Ovary (tissue), 9 donors: ENCODE data around the gene SLC2A1. TPM values are rescaled to one million over a fixed set of nuclear protein-coding genes. Genes with fewer than 3 reads are reported as not detected.

Source experiments
- DNase-seq, 5 donors: peaks; one replicate each; pipeline ENCODE4 v3.0.0-alpha.2; 2019 to 2020
- H3K27ac ChIP-seq, 2 donors: fragments of 200-600 bp; one replicate each; pipeline versions ENCODE4 v1.5.1 to v1.8.0; 2019 to 2022
- H3K27me3 ChIP-seq: fragments of 200-600 bp; one replicate; pipeline ENCODE4 v1.8.0; 2022
- H3K36me3 ChIP-seq: fragments of 200-600 bp; sonication (generic); one replicate; pipeline ENCODE4 v1.5.1; 2019
- H3K4me1 ChIP-seq: one replicate; pipeline ENCODE4 v1.8.1; 2013; ENCODE audit warnings: mild to moderate bottlenecking, moderate library complexity; ENCODE audit not compliant: insufficient read depth
- H3K4me3 ChIP-seq: fragments of 200-600 bp; sonication (generic); one replicate; pipeline ENCODE4 v1.5.1; 2017
- H3K9me3 ChIP-seq, 2 donors: fragments of 200-600 bp in 1 of 2; sonication (generic) in 1 of 2; one replicate each; pipeline versions ENCODE4 v1.5.1 to v1.8.1; 2013 to 2019; ENCODE audit warnings: mild to moderate bottlenecking in 1 of 2, moderate library complexity in 1 of 2
- EP300 ChIP-seq: sonication (generic); formaldehyde crosslinking; IDR thresholded peaks from one replicate; pipeline ENCODE4 v1.6.1; 2017; ENCODE audit warnings: antibody characterized with exemption
- POLR2A ChIP-seq: fragments of 450-650 bp; IDR thresholded peaks from one replicate; pipeline ENCODE4 v1.6.1; 2017; ENCODE audit warnings: antibody characterized with exemption, mild to moderate bottlenecking, moderate library complexity
- WGBS, 3 donors: extraction: QIAGEN DNeasy Blood & Tissue Kit in 1 of 3; methylation state at CpG; one replicate each; pipeline versions ENCODE4 v1.1.5 to v1.1.7; 2013 to 2017; 5-methylcytosine and 5-hydroxymethylcytosine counted together
- intact Hi-C, 4 donors: fragments of 100-400 bp; cut with DNase I; formaldehyde crosslinking; loops; one replicate each; pipeline versions ENCODE4 v1.11.0 to v1.15.1; 2022 to 2023
- polyA plus RNA-seq, 2 donors: library from polyadenylated mRNA; stranded (reverse); fragments of 200-250 nt in 1 of 2; fragments of 350-450 nt in 1 of 2; fragmentation: Illumina TruSeq in 1 of 2; extraction: RNeasy Lipid Tissue Mini Kit (QIAGEN cat#74804) in 1 of 2; gene quantifications; one replicate each; pipeline ENCODE4 v1.2.3, GENCODE V29; 2013 to 2014
- total RNA-seq, 7 donors: library from RNA; depleted of rRNA in 2 of 7; stranded (reverse); fragments of >200 nt in 2 of 7; fragmentation: NEBNext Ultra II Directional in 3 of 7; extraction: Animal tissue kit (Norgen Biotek cat#: 25700) in 3 of 7; gene quantifications; one replicate each; pipeline versions ENCODE4 v1.1.0 to v1.2.4, GENCODE V29; 2016 to 2023
- TF ChIP-seq, protein P1 (sequence below), 3 donors: fragments of 450-650 bp in 2 of 3; fragments of 200-600 bp in 1 of 3; IDR thresholded peaks; one replicate each; pipeline versions ENCODE4 v1.5.1 to v1.8.0; 2016 to 2022; ENCODE audit warnings: antibody characterized with exemption in 3 of 3, mild to moderate bottlenecking in 1 of 3
- donor health status: DM: no; HTN: no; CAD: no; lungs with moderate emphysema.
- donor health status: DM: no; HTN: no; CAD: no.
- donor health status: Bipolar disorder and iron deficiency.
- donor health status: DM: yes; HTN: yes; CAD: no.
- donor health status: DM: no; HTN: no; CAD: no.
- donor health status: DM: yes; HTN: yes; CAD: no.

SLC2A1 gene
- total and polyA plus RNA-seq, 9 donors: 10.3 to 65.4 (median 19.2) TPM

DNA sequence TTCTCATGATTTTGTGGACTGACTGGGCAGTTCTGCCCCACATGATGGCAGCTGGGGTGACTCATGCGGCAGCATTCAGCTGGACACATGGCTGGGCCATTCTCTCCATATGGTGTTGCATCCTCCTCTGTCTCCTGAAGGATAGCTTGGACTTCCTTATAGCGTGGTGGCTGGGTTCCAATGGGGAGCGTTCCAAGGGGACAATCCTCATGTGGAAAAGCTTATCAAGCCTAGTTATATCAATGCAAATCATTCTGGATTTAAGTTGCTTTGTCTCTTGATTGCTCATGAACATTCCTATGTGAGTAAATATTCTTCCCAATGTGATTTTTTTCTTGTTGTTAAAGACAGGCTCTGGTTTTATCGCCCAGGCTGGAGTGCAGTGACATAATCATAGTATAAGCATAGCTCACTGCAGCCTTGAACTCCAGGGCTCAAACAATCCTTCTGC is 13.2 kb upstream of the SLC2A1 start:
- Histone ChIP-seq H3K27me3 (no peaks in the 10 kb centered on the region), H3K36me3 (no peaks in the 10 kb centered on the region), H3K4me3 (no peak overlapping the region), H3K27ac (no peak overlapping the region), H3K4me1 (peaks cover 1% of the 10 kb centered on the region), H3K9me3 (no peaks in the 10 kb centered on the region)
- intact Hi-C loops: no loop called here
- WGBS, 3 donors: 14 to 30% (median 17%) methylated on average over 4 of the region's 4 CpGs
- no peak for DNase-seq
- TF ChIP-seq POLR2A (no peak), EP300 (no peak)
- TF ChIP-seq, protein P1, sequence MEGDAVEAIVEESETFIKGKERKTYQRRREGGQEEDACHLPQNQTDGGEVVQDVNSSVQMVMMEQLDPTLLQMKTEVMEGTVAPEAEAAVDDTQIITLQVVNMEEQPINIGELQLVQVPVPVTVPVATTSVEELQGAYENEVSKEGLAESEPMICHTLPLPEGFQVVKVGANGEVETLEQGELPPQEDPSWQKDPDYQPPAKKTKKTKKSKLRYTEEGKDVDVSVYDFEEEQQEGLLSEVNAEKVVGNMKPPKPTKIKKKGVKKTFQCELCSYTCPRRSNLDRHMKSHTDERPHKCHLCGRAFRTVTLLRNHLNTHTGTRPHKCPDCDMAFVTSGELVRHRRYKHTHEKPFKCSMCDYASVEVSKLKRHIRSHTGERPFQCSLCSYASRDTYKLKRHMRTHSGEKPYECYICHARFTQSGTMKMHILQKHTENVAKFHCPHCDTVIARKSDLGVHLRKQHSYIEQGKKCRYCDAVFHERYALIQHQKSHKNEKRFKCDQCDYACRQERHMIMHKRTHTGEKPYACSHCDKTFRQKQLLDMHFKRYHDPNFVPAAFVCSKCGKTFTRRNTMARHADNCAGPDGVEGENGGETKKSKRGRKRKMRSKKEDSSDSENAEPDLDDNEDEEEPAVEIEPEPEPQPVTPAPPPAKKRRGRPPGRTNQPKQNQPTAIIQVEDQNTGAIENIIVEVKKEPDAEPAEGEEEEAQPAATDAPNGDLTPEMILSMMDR (IDR thresholded peaks at IDR 0.05): no peak

DNA sequence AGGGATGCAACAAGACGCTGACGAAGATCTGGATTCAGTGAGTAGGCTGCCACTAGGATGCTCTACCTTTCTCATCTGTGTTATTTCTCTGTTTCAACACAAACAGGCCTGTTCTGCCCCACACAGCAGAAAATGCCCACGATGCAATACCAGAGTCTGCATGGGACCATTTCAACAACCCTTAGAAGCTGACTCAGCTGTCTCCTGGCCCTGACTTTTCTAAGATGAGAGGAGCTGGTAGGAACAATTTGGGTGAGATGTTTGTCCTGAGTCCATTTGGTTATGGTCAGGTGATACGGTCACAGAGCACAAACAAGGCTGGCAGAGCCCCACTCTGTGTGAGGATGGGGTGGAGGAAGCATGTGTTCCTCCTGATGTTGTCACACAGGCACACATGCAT is 11.5 kb upstream of the SLC2A1 start:
- Histone ChIP-seq H3K27me3 (no peaks in the 10 kb centered on the region), H3K9me3 (no peaks in the 10 kb centered on the region), H3K36me3 (no peaks in the 10 kb centered on the region), H3K4me1 (peaks cover 1% of the 10 kb centered on the region), H3K27ac (no peak overlapping the region), H3K4me3 (no peak overlapping the region)
- no peak for DNase-seq
- TF ChIP-seq EP300 (no peak), POLR2A (no peak)
- TF ChIP-seq, protein P1 (IDR thresholded peaks at IDR 0.05): no peak
- 88 to 94% (median 89%) methylated on average over 4 of the region's 4 CpGs for WGBS, 3 donors
- intact Hi-C loops: no loop called here

GRCh38 chr1:42968654-42969053 is 10.0 kb upstream of the SLC2A1 start:
- no peak overlapping the region for H3K4me3 ChIP-seq
- no peaks in the 10 kb centered on the region for H3K36me3 ChIP-seq
- peaks cover 1% of the 10 kb centered on the region for H3K4me1 ChIP-seq
- no peak for TF ChIP-seq EP300
- TF ChIP-seq POLR2A: no peak
- TF ChIP-seq, protein P1 (IDR thresholded peaks at IDR 0.05): no peak
- 81 to 84% (median 83%) methylated on average over 3 of the region's 3 CpGs for WGBS, 3 donors
- no peaks in the 10 kb centered on the region for H3K9me3 ChIP-seq
- DNase-seq: no peak
- intact Hi-C loops: no loop called here
- H3K27ac ChIP-seq: no peak overlapping the region
- no peaks in the 10 kb centered on the region for H3K27me3 ChIP-seq

DNA sequence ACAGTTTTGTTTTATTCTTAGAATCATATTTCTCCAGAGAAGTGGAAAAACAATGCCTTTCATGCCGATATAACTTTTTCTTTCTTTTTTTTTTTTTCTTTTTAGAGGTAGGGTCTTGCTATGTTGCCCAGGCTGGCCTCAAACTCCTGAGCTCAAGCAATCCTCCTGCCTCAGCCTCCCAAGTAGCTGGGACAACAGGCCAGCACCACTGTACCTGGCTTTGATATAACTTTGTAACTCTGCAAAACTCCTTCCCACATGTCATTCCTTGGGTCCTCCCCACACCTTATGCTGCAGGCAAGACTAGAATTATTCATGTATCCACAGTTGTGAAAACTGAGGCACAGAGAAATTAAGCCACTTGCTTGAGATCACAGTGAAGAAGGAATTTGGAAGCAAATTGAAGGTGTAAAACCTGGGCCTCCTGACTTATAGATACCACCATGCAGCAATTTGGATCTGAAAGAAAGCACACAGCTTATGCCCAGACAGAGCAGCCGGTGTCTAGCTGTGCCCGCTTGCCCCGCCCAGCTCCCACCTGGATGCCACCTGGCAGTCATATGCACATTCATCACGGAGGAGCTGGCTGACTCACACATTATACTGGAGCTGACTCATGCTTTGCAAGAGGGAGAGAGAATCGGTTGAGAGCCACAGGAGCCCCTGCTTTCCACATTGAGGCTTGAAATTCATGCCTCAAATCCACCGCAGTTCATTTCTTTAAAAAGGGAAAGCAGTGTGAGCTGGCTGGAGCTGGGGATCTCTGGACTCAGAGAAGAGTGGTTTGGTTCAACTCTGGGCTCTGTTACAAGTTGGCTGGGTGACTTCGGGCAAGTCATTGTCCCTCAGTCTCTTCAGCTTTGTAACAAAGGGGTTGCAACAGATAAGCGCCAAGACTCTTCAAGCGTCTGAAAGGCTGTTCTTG is 8.3 kb upstream of the SLC2A1 start:
- H3K27me3 ChIP-seq: no peaks in the 10 kb centered on the region
- TF ChIP-seq POLR2A (no peak), EP300 (no peak)
- TF ChIP-seq, protein P1 (IDR thresholded peaks at IDR 0.05): no peak
- H3K36me3 ChIP-seq: no peaks in the 10 kb centered on the region
- no peak overlapping the region for H3K4me3 ChIP-seq
- no peak overlapping the region for H3K27ac ChIP-seq
- H3K9me3 ChIP-seq: no peaks in the 10 kb centered on the region
- peaks cover 1% of the 10 kb centered on the region for H3K4me1 ChIP-seq
- intact Hi-C loops: no loop called here
- WGBS, 3 donors: 59 to 68% (median 59%) methylated on average over 10 of the region's 10 CpGs
- no peak for DNase-seq
